ENCODE results near the gene C22orf15.

DNA sequence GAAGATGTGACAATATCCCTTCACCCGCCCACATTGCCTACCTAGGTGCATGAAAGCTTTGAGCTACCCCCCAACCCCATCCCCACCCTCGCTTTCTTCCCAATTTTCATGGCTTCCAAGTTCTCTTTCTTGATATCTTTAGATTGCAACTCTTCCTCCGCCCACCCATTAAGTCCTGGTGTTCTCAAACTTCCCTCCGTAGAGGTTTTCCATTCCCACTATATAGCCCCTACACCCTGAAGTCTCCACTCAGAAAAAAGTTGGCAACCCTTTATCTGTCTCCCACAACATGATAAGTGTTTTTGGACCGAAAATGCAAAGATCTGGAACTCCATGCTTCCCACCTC lies 12.4 kb upstream of the C22orf15 start:
- TF ChIP-seq ZFX (IDR thresholded peaks at IDR 0.05) (no peak), RAD21 (IDR thresholded peaks at IDR 0.05; ENCODE audit: low read depth) (no peak), ZBTB33 (IDR thresholded peaks at IDR 0.05; ENCODE audit: extremely low read depth, insufficient replicate concordance, low read length) (no peak), JUND (IDR thresholded peaks at IDR 0.05) (no peak), ATF3 (IDR thresholded peaks at IDR 0.05) (no peak)
- TF ChIP-seq, protein P1, sequence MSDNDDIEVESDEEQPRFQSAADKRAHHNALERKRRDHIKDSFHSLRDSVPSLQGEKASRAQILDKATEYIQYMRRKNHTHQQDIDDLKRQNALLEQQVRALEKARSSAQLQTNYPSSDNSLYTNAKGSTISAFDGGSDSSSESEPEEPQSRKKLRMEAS (IDR thresholded peaks at IDR 0.05): no peak
- TF ChIP-seq, protein P2, sequence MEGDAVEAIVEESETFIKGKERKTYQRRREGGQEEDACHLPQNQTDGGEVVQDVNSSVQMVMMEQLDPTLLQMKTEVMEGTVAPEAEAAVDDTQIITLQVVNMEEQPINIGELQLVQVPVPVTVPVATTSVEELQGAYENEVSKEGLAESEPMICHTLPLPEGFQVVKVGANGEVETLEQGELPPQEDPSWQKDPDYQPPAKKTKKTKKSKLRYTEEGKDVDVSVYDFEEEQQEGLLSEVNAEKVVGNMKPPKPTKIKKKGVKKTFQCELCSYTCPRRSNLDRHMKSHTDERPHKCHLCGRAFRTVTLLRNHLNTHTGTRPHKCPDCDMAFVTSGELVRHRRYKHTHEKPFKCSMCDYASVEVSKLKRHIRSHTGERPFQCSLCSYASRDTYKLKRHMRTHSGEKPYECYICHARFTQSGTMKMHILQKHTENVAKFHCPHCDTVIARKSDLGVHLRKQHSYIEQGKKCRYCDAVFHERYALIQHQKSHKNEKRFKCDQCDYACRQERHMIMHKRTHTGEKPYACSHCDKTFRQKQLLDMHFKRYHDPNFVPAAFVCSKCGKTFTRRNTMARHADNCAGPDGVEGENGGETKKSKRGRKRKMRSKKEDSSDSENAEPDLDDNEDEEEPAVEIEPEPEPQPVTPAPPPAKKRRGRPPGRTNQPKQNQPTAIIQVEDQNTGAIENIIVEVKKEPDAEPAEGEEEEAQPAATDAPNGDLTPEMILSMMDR (IDR thresholded peaks at IDR 0.05 in 2 of 3, conservative IDR thresholded peaks at IDR 0.05 in 1 of 3; ENCODE audit: borderline replicate concordance in 1 of 3, insufficient read depth in 1 of 3, low read depth in 2 of 3, low read length in 2 of 3): no peak
